WTC11 (cell line): ENCODE results near the gene KLF13. TPM values are rescaled to one million over a fixed set of nuclear protein-coding genes. Genes with fewer than 3 reads are reported as not detected.

Experiments
- ATAC-seq: fragments of 200-7000 bp; cut with Tn5 transposase; 2 replicates; pipeline ENCODE4 v1.10.0; 2021; ENCODE audit warnings: mild to moderate bottlenecking, moderate library complexity
- CTCF ChIA-PET: fragments of 300-600 bp; sonication (Branson Sonifier 250); formaldehyde crosslinking; loops from one replicate; lab custom pipeline; 2021; ENCODE audit warnings: antibody characterized with exemption; lab: Charles Lee
- POLR2A ChIA-PET: fragments of 350-600 bp; sonication (Branson Sonifier 250); formaldehyde crosslinking; loops from one replicate; lab custom pipeline; 2021; ENCODE audit warnings: antibody characterized with exemption; lab: Charles Lee
- DNase-seq: peaks from one replicate; pipeline ENCODE4 v3.0.0; 2021; ENCODE audit warnings: low spot score
- H3K27ac Mint-ChIP-seq: 2 replicates; pipeline ENCODE4 v1.8.0; 2021; ENCODE audit warnings: mixed read lengths
- H3K27me3 Mint-ChIP-seq: 2 replicates; pipeline ENCODE4 v1.8.0; 2021; ENCODE audit warnings: low read depth, mild to moderate bottlenecking, moderate library complexity, mixed read lengths
- H3K36me3 Mint-ChIP-seq: 2 replicates; pipeline ENCODE4 v1.8.0; 2021; ENCODE audit warnings: mixed read lengths
- H3K4me1 Mint-ChIP-seq: 2 replicates; pipeline ENCODE4 v1.8.0; 2022; ENCODE audit warnings: mixed read lengths
- H3K4me3 Mint-ChIP-seq: 2 replicates; pipeline ENCODE4 v1.8.0; 2021; ENCODE audit warnings: mild to moderate bottlenecking, moderate library complexity, mixed read lengths
- H3K9me3 Mint-ChIP-seq: 2 replicates; pipeline ENCODE4 v1.8.0; 2021; ENCODE audit warnings: mixed read lengths
- E2F5 ChIP-seq: sonication (generic); formaldehyde crosslinking; IDR thresholded peaks from 2 replicates; pipeline ENCODE4 v1.8.1; 2022; ENCODE audit warnings: mild to moderate bottlenecking, moderate library complexity, missing genetic modification reagents
- ETV6 ChIP-seq: sonication (generic); formaldehyde crosslinking; IDR thresholded peaks from 2 replicates; pipeline ENCODE4 v1.8.1; 2022; ENCODE audit warnings: mild to moderate bottlenecking, missing genetic modification reagents
- FOXP1 ChIP-seq: sonication (generic); formaldehyde crosslinking; IDR thresholded peaks from 2 replicates; pipeline ENCODE4 v1.8.0; 2022; ENCODE audit warnings: missing genetic modification reagents, mild to moderate bottlenecking, moderate library complexity, borderline replicate concordance
- FOXP4 ChIP-seq: sonication (generic); formaldehyde crosslinking; IDR thresholded peaks from 2 replicates; pipeline ENCODE4 v1.8.0; 2022; ENCODE audit warnings: mild to moderate bottlenecking, missing genetic modification reagents
- GRHL2 ChIP-seq: fragments of 250-450 bp; sonication (Bioruptor Pico); IDR thresholded peaks from 2 replicates; pipeline ENCODE4 v1.8.0; 2022; ENCODE audit warnings: mild to moderate bottlenecking, moderate library complexity; ENCODE audit not compliant: insufficient replicate concordance, severe bottlenecking
- NFATC4 ChIP-seq: fragments of 250-450 bp; sonication (Bioruptor Pico); IDR thresholded peaks from 2 replicates; pipeline ENCODE4 v1.9.0; 2021; ENCODE audit warnings: mild to moderate bottlenecking
- NFE2L1 ChIP-seq: sonication (generic); formaldehyde crosslinking; IDR thresholded peaks from 2 replicates; pipeline ENCODE4 v1.8.1; 2023; ENCODE audit warnings: missing genetic modification reagents
- OVOL2 ChIP-seq: fragments of 250-450 bp; sonication (Bioruptor Pico); IDR thresholded peaks from 2 replicates; pipeline ENCODE4 v1.9.0; 2021; ENCODE audit warnings: mild to moderate bottlenecking, borderline replicate concordance
- SOX15 ChIP-seq: fragments of 250-450 bp; sonication (Bioruptor Pico); IDR thresholded peaks from 2 replicates; pipeline ENCODE4 v1.9.0; 2021; ENCODE audit warnings: mild to moderate bottlenecking
- ZNF121 ChIP-seq: sonication (generic); formaldehyde crosslinking; IDR thresholded peaks from 2 replicates; pipeline ENCODE4 v1.8.0; 2023; ENCODE audit warnings: missing genetic modification reagents
- ZNF219 ChIP-seq: sonication (generic); formaldehyde crosslinking; IDR thresholded peaks from 2 replicates; pipeline ENCODE4 v1.8.0; 2023; ENCODE audit warnings: missing genetic modification reagents, mild to moderate bottlenecking, borderline replicate concordance
- ZNF232 ChIP-seq: sonication (generic); formaldehyde crosslinking; IDR thresholded peaks from 2 replicates; pipeline ENCODE4 v1.8.0; 2022; ENCODE audit warnings: mild to moderate bottlenecking, missing genetic modification reagents
- ZNF396 ChIP-seq: fragments of 250-450 bp; sonication (Bioruptor Pico); IDR thresholded peaks from 2 replicates; pipeline ENCODE4 v1.8.0; 2021; ENCODE audit warnings: mild to moderate bottlenecking, moderate library complexity, borderline replicate concordance
- ZNF416 ChIP-seq: fragments of 250-450 bp; sonication (Bioruptor Pico); IDR thresholded peaks from 2 replicates; pipeline ENCODE4 v1.9.0; 2021; ENCODE audit warnings: mild to moderate bottlenecking, inconsistent platforms
- ZNF423 ChIP-seq: fragments of 250-450 bp; sonication (Bioruptor Pico); IDR thresholded peaks from 2 replicates; pipeline ENCODE4 v2.1.2; 2022; ENCODE audit warnings: mild to moderate bottlenecking, moderate library complexity
- total RNA-seq: library from RNA; stranded (reverse); gene quantifications from 3 replicates; pipeline ENCODE4 v1.2.3, GENCODE V29; 2021
- TF ChIP-seq, protein P1 (sequence below): fragments of 250-450 bp; sonication (Bioruptor Pico); IDR thresholded peaks from 2 replicates; pipeline ENCODE4 v1.9.0; 2021; ENCODE audit warnings: mild to moderate bottlenecking
- TF ChIP-seq, protein P2 (sequence below): sonication (generic); formaldehyde crosslinking; IDR thresholded peaks from 2 replicates; pipeline ENCODE4 v1.8.1; 2023; ENCODE audit warnings: mild to moderate bottlenecking, missing genetic modification reagents, moderate library complexity
- TF ChIP-seq, protein P3 (sequence below): sonication (generic); formaldehyde crosslinking; IDR thresholded peaks from 2 replicates; pipeline ENCODE4 v1.8.1; 2023; ENCODE audit warnings: mild to moderate bottlenecking, missing genetic modification reagents
- TF ChIP-seq, protein P4 (sequence below): sonication (generic); formaldehyde crosslinking; IDR thresholded peaks from 2 replicates; pipeline ENCODE4 v1.8.1; 2022; ENCODE audit warnings: mild to moderate bottlenecking, missing genetic modification reagents, moderate library complexity, borderline replicate concordance
- TF ChIP-seq, protein P5 (sequence below): fragments of 250-450 bp; sonication (Bioruptor Pico); IDR thresholded peaks from 2 replicates; pipeline ENCODE4 v1.9.0; 2021; ENCODE audit warnings: mild to moderate bottlenecking, borderline replicate concordance
- TF ChIP-seq, protein P6 (sequence below): sonication (generic); formaldehyde crosslinking; IDR thresholded peaks from 2 replicates; pipeline ENCODE4 v1.8.1; 2023; ENCODE audit warnings: mild to moderate bottlenecking, missing genetic modification reagents, borderline replicate concordance

Gene KLF13
- total RNA-seq, 1 experiment from 2014 or later = 38.1 TPM

DNA sequence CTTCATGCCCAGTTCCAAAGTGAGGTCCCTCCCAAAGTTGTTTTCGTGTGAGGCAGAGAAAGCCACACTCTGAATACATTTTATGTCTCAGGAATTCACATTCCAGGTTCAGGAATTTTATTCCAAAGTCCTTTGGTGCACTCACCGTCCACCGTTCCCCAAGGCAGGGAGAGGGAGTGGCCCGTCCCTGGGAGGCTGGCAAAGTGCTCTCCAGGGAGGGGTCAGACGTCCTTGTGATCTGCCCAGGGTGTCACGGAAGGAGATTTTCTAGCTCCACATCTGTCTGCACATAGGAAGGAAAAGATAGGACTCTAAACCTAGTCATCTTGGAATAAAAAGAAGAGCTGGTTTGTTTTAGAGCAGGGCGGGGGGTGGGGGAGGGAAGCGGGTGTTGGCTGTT lies 47.9 kb downstream of the KLF13 start:
- TF ChIP-seq ETV6 (no peak), GRHL2 (no peak), FOXP4 (CRISPR knock-in tag) (no peak), ZNF121 (CRISPR knock-in tag) (no peak), OVOL2 (no peak), NFATC4 (no peak), ZNF416 (CRISPR knock-in tag) (no peak)
- TF ChIP-seq, protein P1, sequence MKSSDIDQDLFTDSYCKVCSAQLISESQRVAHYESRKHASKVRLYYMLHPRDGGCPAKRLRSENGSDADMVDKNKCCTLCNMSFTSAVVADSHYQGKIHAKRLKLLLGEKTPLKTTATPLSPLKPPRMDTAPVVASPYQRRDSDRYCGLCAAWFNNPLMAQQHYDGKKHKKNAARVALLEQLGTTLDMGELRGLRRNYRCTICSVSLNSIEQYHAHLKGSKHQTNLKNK (CRISPR knock-in tag) = no peak
- TF ChIP-seq, all 79 proteins: peak for 0
- Mint-ChIP-seq H3K27me3 (no peaks in the 10 kb centered on the region), H3K9me3 (peaks cover 3% of the 10 kb centered on the region; the same call in 1 of the 2 replicates), H3K36me3 (peaks cover 9% of the 10 kb centered on the region; the same call in 1 of the 2 replicates), H3K4me3 (no peak overlapping the region), H3K27ac (0 out of 2 replicates have a peak overlapping the region, but pooled peaks have one; percentile 65), H3K4me1 (peaks cover 64% of the 10 kb centered on the region)
- DNase-seq (no peak), ATAC-seq (no peak)
- POLR2A ChIA-PET = no interaction called here
- CTCF ChIA-PET = no interaction called here

DNA sequence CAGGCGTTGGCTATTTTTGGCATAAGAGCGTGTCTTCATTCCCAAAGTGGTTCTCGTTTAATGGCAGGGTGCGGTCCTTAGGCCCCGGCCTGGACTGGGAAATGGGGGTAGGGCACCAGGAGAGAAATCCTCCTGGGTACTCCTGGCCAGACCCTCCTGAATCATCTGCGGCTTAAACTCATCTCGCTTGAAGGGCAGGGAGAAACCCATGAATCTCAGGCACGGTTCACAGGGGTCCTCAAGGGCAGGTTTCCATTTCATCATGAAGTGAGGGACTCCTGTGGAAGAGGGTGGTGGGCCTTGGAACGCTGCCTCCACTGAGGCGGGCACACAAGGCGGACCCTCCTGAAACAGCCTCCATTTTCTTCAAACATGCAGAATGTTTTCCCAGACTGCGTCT lies 48.4 kb downstream of the KLF13 start:
- no peak for ATAC-seq
- no peaks in the 10 kb centered on the region for H3K9me3 Mint-ChIP-seq
- CTCF ChIA-PET = no interaction called here
- peaks cover 59% of the 10 kb centered on the region for H3K4me1 Mint-ChIP-seq
- no peak overlapping the region for H3K27ac Mint-ChIP-seq
- no peaks in the 10 kb centered on the region for H3K27me3 Mint-ChIP-seq
- POLR2A ChIA-PET = no interaction called here
- peaks cover 11% of the 10 kb centered on the region; the same call in 1 of the 2 replicates for H3K36me3 Mint-ChIP-seq
- no peak for DNase-seq
- no peak overlapping the region for H3K4me3 Mint-ChIP-seq
- TF ChIP-seq SOX15 (CRISPR knock-in tag) (no peak), ZNF423 (CRISPR knock-in tag) (no peak), E2F5 (CRISPR knock-in tag) (no peak), ZNF396 (no peak), ZNF121 (CRISPR knock-in tag) (no peak), NFE2L1 (CRISPR knock-in tag) (no peak), FOXP1 (CRISPR knock-in tag) (no peak), ZNF219 (CRISPR knock-in tag) (no peak), ZNF232 (CRISPR knock-in tag) (no peak)
- TF ChIP-seq, protein P2, sequence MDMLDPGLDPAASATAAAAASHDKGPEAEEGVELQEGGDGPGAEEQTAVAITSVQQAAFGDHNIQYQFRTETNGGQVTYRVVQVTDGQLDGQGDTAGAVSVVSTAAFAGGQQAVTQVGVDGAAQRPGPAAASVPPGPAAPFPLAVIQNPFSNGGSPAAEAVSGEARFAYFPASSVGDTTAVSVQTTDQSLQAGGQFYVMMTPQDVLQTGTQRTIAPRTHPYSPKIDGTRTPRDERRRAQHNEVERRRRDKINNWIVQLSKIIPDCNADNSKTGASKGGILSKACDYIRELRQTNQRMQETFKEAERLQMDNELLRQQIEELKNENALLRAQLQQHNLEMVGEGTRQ = no peak
- TF ChIP-seq, protein P3, sequence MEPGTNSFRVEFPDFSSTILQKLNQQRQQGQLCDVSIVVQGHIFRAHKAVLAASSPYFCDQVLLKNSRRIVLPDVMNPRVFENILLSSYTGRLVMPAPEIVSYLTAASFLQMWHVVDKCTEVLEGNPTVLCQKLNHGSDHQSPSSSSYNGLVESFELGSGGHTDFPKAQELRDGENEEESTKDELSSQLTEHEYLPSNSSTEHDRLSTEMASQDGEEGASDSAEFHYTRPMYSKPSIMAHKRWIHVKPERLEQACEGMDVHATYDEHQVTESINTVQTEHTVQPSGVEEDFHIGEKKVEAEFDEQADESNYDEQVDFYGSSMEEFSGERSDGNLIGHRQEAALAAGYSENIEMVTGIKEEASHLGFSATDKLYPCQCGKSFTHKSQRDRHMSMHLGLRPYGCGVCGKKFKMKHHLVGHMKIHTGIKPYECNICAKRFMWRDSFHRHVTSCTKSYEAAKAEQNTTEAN (CRISPR knock-in tag) = no peak
- TF ChIP-seq, protein P4, sequence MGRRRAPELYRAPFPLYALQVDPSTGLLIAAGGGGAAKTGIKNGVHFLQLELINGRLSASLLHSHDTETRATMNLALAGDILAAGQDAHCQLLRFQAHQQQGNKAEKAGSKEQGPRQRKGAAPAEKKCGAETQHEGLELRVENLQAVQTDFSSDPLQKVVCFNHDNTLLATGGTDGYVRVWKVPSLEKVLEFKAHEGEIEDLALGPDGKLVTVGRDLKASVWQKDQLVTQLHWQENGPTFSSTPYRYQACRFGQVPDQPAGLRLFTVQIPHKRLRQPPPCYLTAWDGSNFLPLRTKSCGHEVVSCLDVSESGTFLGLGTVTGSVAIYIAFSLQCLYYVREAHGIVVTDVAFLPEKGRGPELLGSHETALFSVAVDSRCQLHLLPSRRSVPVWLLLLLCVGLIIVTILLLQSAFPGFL (CRISPR knock-in tag) = no peak
- TF ChIP-seq, protein P5, sequence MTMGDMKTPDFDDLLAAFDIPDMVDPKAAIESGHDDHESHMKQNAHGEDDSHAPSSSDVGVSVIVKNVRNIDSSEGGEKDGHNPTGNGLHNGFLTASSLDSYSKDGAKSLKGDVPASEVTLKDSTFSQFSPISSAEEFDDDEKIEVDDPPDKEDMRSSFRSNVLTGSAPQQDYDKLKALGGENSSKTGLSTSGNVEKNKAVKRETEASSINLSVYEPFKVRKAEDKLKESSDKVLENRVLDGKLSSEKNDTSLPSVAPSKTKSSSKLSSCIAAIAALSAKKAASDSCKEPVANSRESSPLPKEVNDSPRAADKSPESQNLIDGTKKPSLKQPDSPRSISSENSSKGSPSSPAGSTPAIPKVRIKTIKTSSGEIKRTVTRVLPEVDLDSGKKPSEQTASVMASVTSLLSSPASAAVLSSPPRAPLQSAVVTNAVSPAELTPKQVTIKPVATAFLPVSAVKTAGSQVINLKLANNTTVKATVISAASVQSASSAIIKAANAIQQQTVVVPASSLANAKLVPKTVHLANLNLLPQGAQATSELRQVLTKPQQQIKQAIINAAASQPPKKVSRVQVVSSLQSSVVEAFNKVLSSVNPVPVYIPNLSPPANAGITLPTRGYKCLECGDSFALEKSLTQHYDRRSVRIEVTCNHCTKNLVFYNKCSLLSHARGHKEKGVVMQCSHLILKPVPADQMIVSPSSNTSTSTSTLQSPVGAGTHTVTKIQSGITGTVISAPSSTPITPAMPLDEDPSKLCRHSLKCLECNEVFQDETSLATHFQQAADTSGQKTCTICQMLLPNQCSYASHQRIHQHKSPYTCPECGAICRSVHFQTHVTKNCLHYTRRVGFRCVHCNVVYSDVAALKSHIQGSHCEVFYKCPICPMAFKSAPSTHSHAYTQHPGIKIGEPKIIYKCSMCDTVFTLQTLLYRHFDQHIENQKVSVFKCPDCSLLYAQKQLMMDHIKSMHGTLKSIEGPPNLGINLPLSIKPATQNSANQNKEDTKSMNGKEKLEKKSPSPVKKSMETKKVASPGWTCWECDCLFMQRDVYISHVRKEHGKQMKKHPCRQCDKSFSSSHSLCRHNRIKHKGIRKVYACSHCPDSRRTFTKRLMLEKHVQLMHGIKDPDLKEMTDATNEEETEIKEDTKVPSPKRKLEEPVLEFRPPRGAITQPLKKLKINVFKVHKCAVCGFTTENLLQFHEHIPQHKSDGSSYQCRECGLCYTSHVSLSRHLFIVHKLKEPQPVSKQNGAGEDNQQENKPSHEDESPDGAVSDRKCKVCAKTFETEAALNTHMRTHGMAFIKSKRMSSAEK (CRISPR knock-in tag) = no peak
- TF ChIP-seq, protein P6, sequence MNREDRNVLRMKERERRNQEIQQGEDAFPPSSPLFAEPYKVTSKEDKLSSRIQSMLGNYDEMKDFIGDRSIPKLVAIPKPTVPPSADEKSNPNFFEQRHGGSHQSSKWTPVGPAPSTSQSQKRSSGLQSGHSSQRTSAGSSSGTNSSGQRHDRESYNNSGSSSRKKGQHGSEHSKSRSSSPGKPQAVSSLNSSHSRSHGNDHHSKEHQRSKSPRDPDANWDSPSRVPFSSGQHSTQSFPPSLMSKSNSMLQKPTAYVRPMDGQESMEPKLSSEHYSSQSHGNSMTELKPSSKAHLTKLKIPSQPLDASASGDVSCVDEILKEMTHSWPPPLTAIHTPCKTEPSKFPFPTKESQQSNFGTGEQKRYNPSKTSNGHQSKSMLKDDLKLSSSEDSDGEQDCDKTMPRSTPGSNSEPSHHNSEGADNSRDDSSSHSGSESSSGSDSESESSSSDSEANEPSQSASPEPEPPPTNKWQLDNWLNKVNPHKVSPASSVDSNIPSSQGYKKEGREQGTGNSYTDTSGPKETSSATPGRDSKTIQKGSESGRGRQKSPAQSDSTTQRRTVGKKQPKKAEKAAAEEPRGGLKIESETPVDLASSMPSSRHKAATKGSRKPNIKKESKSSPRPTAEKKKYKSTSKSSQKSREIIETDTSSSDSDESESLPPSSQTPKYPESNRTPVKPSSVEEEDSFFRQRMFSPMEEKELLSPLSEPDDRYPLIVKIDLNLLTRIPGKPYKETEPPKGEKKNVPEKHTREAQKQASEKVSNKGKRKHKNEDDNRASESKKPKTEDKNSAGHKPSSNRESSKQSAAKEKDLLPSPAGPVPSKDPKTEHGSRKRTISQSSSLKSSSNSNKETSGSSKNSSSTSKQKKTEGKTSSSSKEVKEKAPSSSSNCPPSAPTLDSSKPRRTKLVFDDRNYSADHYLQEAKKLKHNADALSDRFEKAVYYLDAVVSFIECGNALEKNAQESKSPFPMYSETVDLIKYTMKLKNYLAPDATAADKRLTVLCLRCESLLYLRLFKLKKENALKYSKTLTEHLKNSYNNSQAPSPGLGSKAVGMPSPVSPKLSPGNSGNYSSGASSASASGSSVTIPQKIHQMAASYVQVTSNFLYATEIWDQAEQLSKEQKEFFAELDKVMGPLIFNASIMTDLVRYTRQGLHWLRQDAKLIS (CRISPR knock-in tag) = no peak
